ENCODE data around the gene GARIN5B.

- TF ChIP-seq CTCF (IDR thresholded peaks at IDR 0.05; ENCODE audit: low read length) (no peak), EZH2 (IDR thresholded peaks at IDR 0.05; ENCODE audit: borderline replicate concordance, low read length) (no peak)
These were observed 9.0 kb downstream of the GARIN5B start for GRCh38 chr19:55353803-55354697.
